Measurements from ENCODE around the gene GRM2. TPM values are rescaled to one million over a fixed set of nuclear protein-coding genes. Genes with fewer than 3 reads are reported as not detected.

The GRM2 gene
- total RNA-seq, 1 donor, result not detected

DNA sequence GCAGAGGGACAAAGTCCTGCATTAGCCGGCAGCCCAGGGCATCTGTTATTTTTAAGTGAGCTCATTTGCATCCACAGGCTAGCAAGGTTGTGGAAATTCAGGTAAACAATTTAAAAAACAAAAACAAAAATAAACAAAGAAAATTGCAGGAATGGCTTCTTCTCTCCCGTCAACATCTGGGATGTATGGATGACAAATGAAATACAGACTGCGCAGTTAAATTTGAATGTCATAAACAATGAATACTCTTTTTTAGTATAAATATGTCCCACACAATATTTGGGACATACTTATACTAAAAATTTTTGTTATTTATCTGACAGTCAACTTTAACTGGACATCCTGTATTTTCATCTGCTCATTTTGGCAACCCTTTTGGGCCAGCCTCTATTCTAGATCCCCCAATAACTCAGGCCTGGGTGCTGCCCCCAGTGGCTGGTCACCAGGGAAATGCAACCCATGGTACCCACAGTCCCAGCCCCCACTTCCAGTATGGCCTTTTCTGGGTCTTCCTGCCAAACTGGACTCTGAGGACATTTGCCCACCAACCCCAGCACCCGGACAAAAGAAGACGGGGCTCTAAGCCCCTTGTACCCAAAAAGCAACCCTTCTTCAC lies 12.7 kb downstream of the GRM2 start:
- H3K4me3 ChIP-seq (ENCODE audit: low read depth, low read length), result no peak overlapping the region

GRCh38 chr3:51720292-51721061 lies 13.6 kb downstream of the GRM2 start:
- TF ChIP-seq CTCF (IDR thresholded peaks at IDR 0.05; ENCODE audit: insufficient read depth, low read depth, low read length), result no peak
- no peak for DNase-seq (ENCODE audit: low read depth)
- no peak overlapping the region for H3K4me3 ChIP-seq (ENCODE audit: low read depth, low read length)

More for the DNA sequence above, 12.7 kb downstream of the GRM2 start:
- peak; percentile 11 for TF ChIP-seq CTCF (IDR thresholded peaks at IDR 0.05; ENCODE audit: insufficient read depth, low read depth, low read length)
- DNase-seq (ENCODE audit: low read depth), result no peak

DNA sequence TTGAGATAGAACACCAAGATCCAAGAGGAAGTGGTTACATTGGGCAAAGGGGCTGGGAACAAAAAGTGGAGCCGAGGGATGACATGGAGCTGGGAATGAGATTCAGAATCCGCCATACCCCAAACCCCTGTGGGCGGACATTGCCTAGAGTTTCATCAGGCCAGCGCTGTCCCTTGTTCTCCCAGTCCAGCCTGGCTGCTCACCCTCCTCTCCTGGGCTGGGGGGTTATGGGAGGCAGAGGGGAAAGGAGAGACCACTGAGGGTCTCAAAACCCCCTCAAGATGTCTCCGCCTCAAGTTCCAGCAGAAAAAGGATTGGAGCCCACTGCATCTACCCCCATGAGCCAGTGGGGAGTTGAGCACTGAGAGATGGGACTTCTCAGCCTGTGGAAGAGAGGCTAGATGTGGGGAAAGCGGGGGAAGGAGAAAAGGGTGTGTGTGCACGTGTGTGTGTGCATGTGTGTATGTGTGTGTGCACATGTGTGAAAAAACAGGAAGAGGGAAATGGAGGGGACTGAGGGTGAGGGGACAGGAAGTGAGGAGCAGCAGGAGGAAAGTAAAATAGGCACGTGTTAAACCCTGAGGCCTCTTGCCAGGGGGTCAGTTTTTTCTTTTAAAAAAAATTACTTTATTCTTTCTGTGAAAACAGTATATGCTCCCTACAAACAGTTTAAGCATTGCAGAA lies 14.3 kb downstream of the GRM2 start:
- DNase-seq (ENCODE audit: low read depth), result no peak
- no peak for TF ChIP-seq CTCF (IDR thresholded peaks at IDR 0.05; ENCODE audit: insufficient read depth, low read depth, low read length)
- H3K4me3 ChIP-seq (ENCODE audit: low read depth, low read length), result no peak overlapping the region

- H3K4me3 ChIP-seq (ENCODE audit: low read depth, low read length), result no peak overlapping the region
- DNase-seq (ENCODE audit: low read depth), result no peak
- TF ChIP-seq CTCF (IDR thresholded peaks at IDR 0.05; ENCODE audit: insufficient read depth, low read depth, low read length), result no peak
Measured at GRCh38 chr3:51722362-51722761, 15.5 kb downstream of the GRM2 start.

GRCh38 chr3:51727500-51727899 lies 20.6 kb downstream of the GRM2 start:
- no peak for TF ChIP-seq CTCF (IDR thresholded peaks at IDR 0.05; ENCODE audit: insufficient read depth, low read depth, low read length)
- DNase-seq (ENCODE audit: low read depth), result no peak
- H3K4me3 ChIP-seq (ENCODE audit: low read depth, low read length), result no peak overlapping the region

DNA sequence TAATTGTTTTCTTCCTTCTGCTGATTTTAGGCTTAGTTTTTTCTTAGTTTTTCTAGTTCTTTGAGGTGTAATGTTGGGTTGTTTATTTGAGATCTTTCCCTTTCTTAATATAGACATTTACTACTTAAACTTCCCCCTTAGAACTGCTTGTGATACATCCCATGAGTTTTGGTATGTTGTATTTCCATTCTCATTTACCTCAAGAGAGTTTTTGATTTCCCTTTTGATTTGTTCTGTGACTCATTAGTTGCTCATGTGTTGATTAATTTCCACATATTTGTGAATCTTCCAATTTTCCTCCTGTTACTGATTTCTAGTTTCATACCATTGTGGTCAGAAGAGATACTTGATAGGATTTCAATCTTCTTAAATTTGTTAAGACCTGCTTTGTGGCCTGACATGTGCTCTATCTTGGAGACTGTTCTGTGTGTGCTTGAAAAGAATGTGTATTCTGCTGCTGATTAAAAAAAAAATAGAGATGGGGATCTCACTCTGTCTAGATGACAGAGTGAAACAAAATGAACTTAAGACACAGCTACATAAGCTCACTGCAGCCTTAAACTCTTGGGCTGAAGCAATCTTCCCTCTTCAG lies 22.3 kb downstream of the GRM2 start:
- no peak for TF ChIP-seq CTCF (IDR thresholded peaks at IDR 0.05; ENCODE audit: insufficient read depth, low read depth, low read length)
- H3K4me3 ChIP-seq (ENCODE audit: low read depth, low read length), result no peak overlapping the region
- DNase-seq (ENCODE audit: low read depth), result no peak

Measured in fibroblast of villous mesenchyme (primary cell).